Epithelial cell of esophagus (primary cell): ENCODE results near the gene THG1L.

Experiments used
- DNase-seq: peaks from one replicate; pipeline ENCODE4 v3.0.0; 2010; ENCODE audit warnings: low read depth
- H3K4me3 ChIP-seq: 2 replicates; pipeline ENCODE4 v1.5.1; 2011; ENCODE audit warnings: mild to moderate bottlenecking, low read length, control low read depth
- CTCF ChIP-seq: IDR thresholded peaks from 2 replicates; pipeline ENCODE4 v1.5.1; 2011; ENCODE audit warnings: low read depth, mild to moderate bottlenecking, low read length, control low read depth, inconsistent platforms; ENCODE audit not compliant: insufficient read depth; ENCODE audit errors: missing control alignments

THG1L gene

DNA sequence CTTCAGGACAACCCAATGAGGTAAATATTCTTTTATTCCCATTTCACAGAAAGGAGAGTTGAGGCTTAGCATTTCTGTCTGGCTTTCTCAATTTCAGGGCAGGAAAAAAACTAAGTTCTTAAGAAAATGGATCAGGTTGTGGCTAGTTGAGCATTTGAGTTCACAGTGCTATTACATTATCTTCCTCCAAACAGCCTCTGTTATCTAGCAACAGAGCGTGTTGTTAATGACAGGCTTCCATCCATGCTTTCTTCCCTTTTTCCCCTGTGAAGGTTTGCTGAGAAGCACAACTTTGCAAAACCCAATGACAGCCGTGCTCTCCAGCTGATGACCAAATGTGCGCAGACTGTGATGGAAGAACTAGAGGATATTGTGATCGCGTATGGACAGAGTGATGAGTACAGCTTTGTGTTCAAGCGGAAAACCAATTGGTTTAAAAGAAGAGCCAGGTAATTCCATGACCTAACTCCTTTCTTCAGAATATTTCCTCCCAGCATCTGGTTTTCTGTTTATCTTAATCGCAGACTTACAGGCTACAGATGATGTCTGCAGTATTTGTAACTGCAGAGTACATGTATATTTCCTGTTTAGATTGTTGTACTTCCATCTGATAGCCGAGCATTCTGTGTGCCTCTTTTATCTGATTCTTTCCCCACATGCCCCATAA, 1.5 kb downstream of the THG1L start:
- no peak for TF ChIP-seq CTCF
- no peak for DNase-seq
- no peak overlapping the region for H3K4me3 ChIP-seq

GRCh38 chr5:157734436-157734835, 3.2 kb downstream of the THG1L start:
- TF ChIP-seq CTCF: no peak
- DNase-seq: no peak
- H3K4me3 ChIP-seq: no peak overlapping the region

GRCh38 chr5:157735991-157736390, 4.8 kb downstream of the THG1L start:
- H3K4me3 ChIP-seq: no peak overlapping the region
- TF ChIP-seq CTCF: no peak
- DNase-seq: peak; percentile 58

DNA sequence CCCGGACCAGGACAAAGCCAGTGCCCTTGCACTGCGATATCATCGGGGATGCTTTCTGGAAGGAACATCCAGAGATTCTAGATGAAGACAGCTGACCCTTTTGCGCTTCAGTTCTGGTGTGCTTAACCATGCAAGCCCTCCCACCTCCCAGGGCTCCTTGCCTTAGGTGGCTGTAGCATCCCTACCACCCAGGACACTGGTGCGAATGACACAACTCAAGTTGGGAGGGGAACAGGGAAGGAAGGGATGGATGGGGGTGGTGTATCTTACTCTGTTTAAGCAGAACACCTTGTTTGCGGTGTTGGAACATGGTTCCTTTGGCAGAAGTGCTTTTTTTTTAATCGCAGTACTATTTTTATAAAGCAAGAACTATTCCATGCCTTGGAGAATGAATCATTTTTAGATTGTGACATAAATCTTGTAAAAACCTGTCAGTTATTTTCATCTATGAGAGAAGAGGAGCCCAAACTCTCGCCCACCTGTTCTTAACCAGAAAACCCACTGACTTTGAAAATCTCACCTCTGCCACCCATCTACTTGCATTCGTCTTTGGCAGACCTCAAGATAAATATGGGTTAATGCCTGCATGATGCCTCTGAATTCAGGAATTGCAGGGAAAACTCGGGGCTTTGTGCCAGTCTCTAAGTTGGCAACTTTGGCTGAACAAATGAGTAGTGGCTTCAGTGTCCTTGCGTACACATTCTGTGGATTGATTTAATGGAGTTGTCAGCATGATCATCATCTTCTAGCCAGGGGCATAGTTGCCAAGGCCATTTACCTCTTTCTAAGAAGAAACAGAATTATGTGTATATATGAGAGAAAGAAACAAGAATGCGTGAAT, 8.4 kb downstream of the THG1L start:
- H3K4me3 ChIP-seq: no peak overlapping the region
- TF ChIP-seq CTCF: no peak

GRCh38 chr5:157740229-157740610, 9.0 kb downstream of the THG1L start:
- H3K4me3 ChIP-seq: no peak overlapping the region
- peak; percentile 56 for DNase-seq
- TF ChIP-seq CTCF: peak; percentile 62

More for the DNA sequence above, 8.4 kb downstream of the THG1L start:
- DNase-seq: no peak

- no peak for TF ChIP-seq CTCF
- H3K4me3 ChIP-seq: no peak overlapping the region
- no peak for DNase-seq
Observed at GRCh38 chr5:157741131-157741530, 9.9 kb downstream of the THG1L start.
